UCSD-AML1 (cell line): ENCODE measurements around the gene EBF4.
"Not testable (repeated sequence)": the region's sequence is repeated elsewhere in the genome, so short reads cannot be mapped to it uniquely, and the experiment has no call there.

ENCODE experiments used
- DNase-seq: peaks from one replicate; lab custom pipeline; 2025; ENCODE audit not compliant: unreplicated experiment; lab: John Stamatoyannopoulos, UW

EBF4 gene

GRCh38 chr20:2755451-2756055 is 63.0 kb downstream of the EBF4 start:
- no peak for DNase-seq

GRCh38 chr20:2756056-2756611 is 63.6 kb downstream of the EBF4 start:
- peak; percentile 40 for DNase-seq

- DNase-seq: no peak
Observed at GRCh38 chr20:2757001-2757400, 64.4 kb downstream of the EBF4 start.

- no peak for DNase-seq
Observed at GRCh38 chr20:2757969-2758368, 65.4 kb downstream of the EBF4 start.

GRCh38 chr20:2759143-2759542 is 66.6 kb downstream of the EBF4 start:
- no peak for DNase-seq

GRCh38 chr20:2759603-2760296 is 67.2 kb downstream of the EBF4 start:
- DNase-seq: no peak

- no peak for DNase-seq
Observed at GRCh38 chr20:2760297-2760951, 67.8 kb downstream of the EBF4 start.

GRCh38 chr20:2760952-2761305 is 68.3 kb downstream of the EBF4 start:
- no peak for DNase-seq

GRCh38 chr20:2761885-2762284 is 69.3 kb downstream of the EBF4 start:
- no peak for DNase-seq

- no peak for DNase-seq
Observed at GRCh38 chr20:2762578-2763131, 70.1 kb downstream of the EBF4 start.

- no peak for DNase-seq
Observed at GRCh38 chr20:2763186-2763585, 70.6 kb downstream of the EBF4 start.

GRCh38 chr20:2767768-2768631 is 75.4 kb downstream of the EBF4 start:
- DNase-seq: no peak

GRCh38 chr20:2768632-2769015 is 76.0 kb downstream of the EBF4 start:
- DNase-seq: no peak

- DNase-seq: not testable (repeated sequence)
Observed at GRCh38 chr20:2770091-2770490, 77.5 kb downstream of the EBF4 start.

GRCh38 chr20:2771631-2772080 is 79.1 kb downstream of the EBF4 start:
- peak; percentile 74 for DNase-seq

- no peak for DNase-seq
Observed at GRCh38 chr20:2773812-2774211, 81.2 kb downstream of the EBF4 start.

GRCh38 chr20:2775139-2775538 is 82.6 kb downstream of the EBF4 start:
- DNase-seq: no peak

GRCh38 chr20:2778602-2779321 is 86.2 kb downstream of the EBF4 start:
- DNase-seq: no peak

- DNase-seq: no peak
Observed at GRCh38 chr20:2780948-2781347, 88.4 kb downstream of the EBF4 start.

- no peak for DNase-seq
Observed at GRCh38 chr20:2783908-2784566, 91.5 kb downstream of the EBF4 start.
